Measurements from ENCODE around the gene ZNF548.

Gene ZNF548

GRCh38 chr19:57410877-57411671 is 21.4 kb downstream of the ZNF548 start, which contains the start of gene ZNF17:
Gene ZNF17, plus strand, starts transcription at chr19:57411161. Its CDS starts 2,455 bp downstream, at chr19:57413616.
- no peak for TF ChIP-seq CTCF (IDR thresholded peaks at IDR 0.05; ENCODE audit: poor library complexity, severe bottlenecking)

GRCh38 chr19:57419439-57419838 is 29.8 kb downstream of the ZNF548 start:
- TF ChIP-seq CTCF (IDR thresholded peaks at IDR 0.05; ENCODE audit: poor library complexity, severe bottlenecking), result no peak
- Histone ChIP-seq H3K27me3 (ENCODE audit: insufficient read depth, poor library complexity, severe bottlenecking) (no peaks in the 10 kb centered on the region), H3K36me3 (ENCODE audit: low read depth) (peaks cover 36% of the 10 kb centered on the region), H3K9me3 (ENCODE audit: severe bottlenecking) (peaks cover 3% of the 10 kb centered on the region), H3K4me1 (ENCODE audit: insufficient read depth, poor library complexity, severe bottlenecking) (no peaks in the 10 kb centered on the region), H3K4me3 (ENCODE audit: severe bottlenecking) (no peak overlapping the region), H3K27ac (ENCODE audit: poor library complexity, severe bottlenecking) (no peak overlapping the region)
- DNase-seq (ENCODE audit: low spot score) (no peak), ATAC-seq (ENCODE audit: low read depth) (no peak)

More at GRCh38 chr19:57410877-57411671, 21.4 kb downstream of the ZNF548 start, which contains the start of gene ZNF17:
- H3K9me3 ChIP-seq (ENCODE audit: severe bottlenecking), result no peaks in the 10 kb centered on the region
- H3K4me3 ChIP-seq (ENCODE audit: severe bottlenecking), result peak within 1 kb of the TSS; percentile 66
- no peak within 1 kb of the TSS for H3K27ac ChIP-seq (ENCODE audit: poor library complexity, severe bottlenecking)
- peak; percentile 100 for ATAC-seq (ENCODE audit: low read depth)
- peak; percentile 92 for DNase-seq (ENCODE audit: low spot score)
- H3K27me3 ChIP-seq (ENCODE audit: insufficient read depth, poor library complexity, severe bottlenecking), result no peaks in the 10 kb centered on the region
- no peaks in the 10 kb centered on the region for H3K4me1 ChIP-seq (ENCODE audit: insufficient read depth, poor library complexity, severe bottlenecking)
- peaks cover 17% of the 10 kb centered on the region for H3K36me3 ChIP-seq (ENCODE audit: low read depth)

- ATAC-seq (ENCODE audit: low read depth) (no peak), DNase-seq (ENCODE audit: low spot score) (no peak)
- TF ChIP-seq CTCF (IDR thresholded peaks at IDR 0.05; ENCODE audit: poor library complexity, severe bottlenecking), result no peak
- H3K4me1 ChIP-seq (ENCODE audit: insufficient read depth, poor library complexity, severe bottlenecking), result no peaks in the 10 kb centered on the region
- H3K27me3 ChIP-seq (ENCODE audit: insufficient read depth, poor library complexity, severe bottlenecking), result no peaks in the 10 kb centered on the region
- H3K36me3 ChIP-seq (ENCODE audit: low read depth), result peaks cover 30% of the 10 kb centered on the region
- no peak overlapping the region for H3K4me3 ChIP-seq (ENCODE audit: severe bottlenecking)
- no peak overlapping the region for H3K27ac ChIP-seq (ENCODE audit: poor library complexity, severe bottlenecking)
- peaks cover 3% of the 10 kb centered on the region for H3K9me3 ChIP-seq (ENCODE audit: severe bottlenecking)
Observed at GRCh38 chr19:57421037-57421436, 31.4 kb downstream of the ZNF548 start.

- DNase-seq (ENCODE audit: low spot score), result no peak
- peak overlapping the region; percentile 28 for H3K27ac ChIP-seq (ENCODE audit: poor library complexity, severe bottlenecking)
Observed at GRCh38 chr19:57434386-57435061, 44.9 kb downstream of the ZNF548 start.

More at GRCh38 chr19:57434386-57435061, 44.9 kb downstream of the ZNF548 start:
- H3K27me3 ChIP-seq (ENCODE audit: insufficient read depth, poor library complexity, severe bottlenecking), result no peaks in the 10 kb centered on the region
- peak overlapping the region; percentile 78 for H3K4me3 ChIP-seq (ENCODE audit: severe bottlenecking)
- TF ChIP-seq CTCF (IDR thresholded peaks at IDR 0.05; ENCODE audit: poor library complexity, severe bottlenecking), result no peak
- peaks cover 18% of the 10 kb centered on the region for H3K36me3 ChIP-seq (ENCODE audit: low read depth)
- H3K9me3 ChIP-seq (ENCODE audit: severe bottlenecking), result no peaks in the 10 kb centered on the region
- no peaks in the 10 kb centered on the region for H3K4me1 ChIP-seq (ENCODE audit: insufficient read depth, poor library complexity, severe bottlenecking)
- peak; percentile 2; the same call in 2 of the 3 replicates for ATAC-seq (ENCODE audit: low read depth)
